H9 (cell line): ENCODE results near the gene KLHL7. TPM values are rescaled to one million over a fixed set of nuclear protein-coding genes. Genes with fewer than 3 reads are reported as not detected.

Source experiments
- DNase-seq: peaks from one replicate; pipeline ENCODE4 v3.0.0-alpha.2; 2017
- H2AFZ ChIP-seq: one replicate; pipeline ENCODE4 v1.6.1; 2013; ENCODE audit warnings: mild to moderate bottlenecking, low read length, control low read depth, moderate library complexity
- H2AK5ac ChIP-seq: 2 replicates; pipeline ENCODE4 v1.6.1; 2013; ENCODE audit warnings: low read length, control low read depth, mixed read lengths; ENCODE audit not compliant: insufficient read length
- H2BK120ac ChIP-seq: one replicate; pipeline ENCODE4 v1.6.1; 2013; ENCODE audit warnings: low read depth, mild to moderate bottlenecking, low read length, control low read depth, inconsistent platforms; ENCODE audit not compliant: poor library complexity, severe bottlenecking
- H2BK12ac ChIP-seq: 2 replicates; pipeline ENCODE4 v1.6.1; 2013; ENCODE audit warnings: low read length, control low read depth, mixed read lengths, low read depth; ENCODE audit not compliant: insufficient read length
- H2BK15ac ChIP-seq: 2 replicates; pipeline ENCODE4 v1.6.1; 2013; ENCODE audit warnings: low read depth, low read length, control low read depth
- H2BK20ac ChIP-seq: one replicate; pipeline ENCODE4 v1.6.1; 2013; ENCODE audit warnings: low read depth, mild to moderate bottlenecking, low read length, control low read depth, inconsistent platforms; ENCODE audit not compliant: poor library complexity, severe bottlenecking
- H2BK5ac ChIP-seq: 2 replicates; pipeline ENCODE4 v1.6.1; 2013; ENCODE audit warnings: low read length, control low read depth, mixed read lengths; ENCODE audit not compliant: insufficient read length
- H3K14ac ChIP-seq: 2 replicates; pipeline ENCODE4 v1.6.1; 2013; ENCODE audit warnings: low read length, control low read depth; ENCODE audit not compliant: insufficient read depth
- H3K18ac ChIP-seq: 2 replicates; pipeline ENCODE4 v1.6.1; 2013; ENCODE audit warnings: low read depth, mild to moderate bottlenecking, mixed read lengths, low read length, control low read depth; ENCODE audit not compliant: insufficient read length
- H3K23ac ChIP-seq: 2 replicates; pipeline ENCODE4 v1.6.1; 2013; ENCODE audit warnings: low read length, control low read depth, mixed read lengths, low read depth; ENCODE audit not compliant: insufficient read length
- H3K23me2 ChIP-seq: 2 replicates; pipeline ENCODE4 v1.6.1; 2013; ENCODE audit warnings: low read depth, mild to moderate bottlenecking, mixed read lengths, low read length, control low read depth; ENCODE audit not compliant: insufficient read length, poor library complexity, severe bottlenecking
- H3K27ac ChIP-seq: 2 replicates; pipeline ENCODE4 v1.5.1; 2013; ENCODE audit warnings: low read length, control low read depth, mixed read lengths, low read depth; ENCODE audit not compliant: insufficient read length
- H3K27me3 ChIP-seq: 2 replicates; pipeline ENCODE4 v1.6.1; 2013; ENCODE audit warnings: low read length, control low read depth, inconsistent platforms; ENCODE audit not compliant: insufficient read depth
- H3K4ac ChIP-seq: 2 replicates; pipeline ENCODE4 v1.6.1; 2013; ENCODE audit warnings: low read depth, mild to moderate bottlenecking, control low read depth, inconsistent platforms, low read length, moderate library complexity
- H3K4me1 ChIP-seq: 2 replicates; pipeline ENCODE4 v1.6.1; 2013; ENCODE audit warnings: low read length, control low read depth, inconsistent platforms; ENCODE audit not compliant: insufficient read depth
- H3K4me2 ChIP-seq: 2 replicates; pipeline ENCODE4 v1.6.1; 2013; ENCODE audit warnings: low read length, control low read depth, mixed read lengths; ENCODE audit not compliant: insufficient read length, insufficient read depth
- H3K56ac ChIP-seq: 2 replicates; pipeline ENCODE4 v1.6.1; 2013; ENCODE audit warnings: low read depth, mild to moderate bottlenecking, mixed read lengths, low read length, control low read depth; ENCODE audit not compliant: insufficient read length
- H3K79me1 ChIP-seq: 2 replicates; pipeline ENCODE4 v1.6.1; 2013; ENCODE audit warnings: low read depth, mild to moderate bottlenecking, moderate library complexity, low read length, control low read depth, inconsistent platforms; ENCODE audit not compliant: insufficient read depth, poor library complexity, severe bottlenecking
- H3K79me2 ChIP-seq: 2 replicates; pipeline ENCODE4 v1.6.1; 2013; ENCODE audit warnings: low read length, control low read depth, inconsistent platforms; ENCODE audit not compliant: insufficient read depth
- H3K9ac ChIP-seq: 2 replicates; pipeline ENCODE4 v1.6.1; 2013; ENCODE audit warnings: low read length, control low read depth, mixed read lengths; ENCODE audit not compliant: insufficient read length; ENCODE audit errors: extremely low read depth
- H3K9me3 ChIP-seq: one replicate; pipeline ENCODE4 v1.6.1; 2013; ENCODE audit warnings: low read depth, low read length, inconsistent platforms; ENCODE audit not compliant: control insufficient read depth
- H3T11ph ChIP-seq: one replicate; pipeline ENCODE4 v1.6.1; 2013; ENCODE audit warnings: mild to moderate bottlenecking, low read length, control low read depth, inconsistent platforms
- H4K20me1 ChIP-seq: one replicate; pipeline ENCODE4 v1.6.1; 2013; ENCODE audit not compliant: control insufficient read depth, insufficient read length, insufficient read depth
- H4K5ac ChIP-seq: 2 replicates; pipeline ENCODE4 v1.6.1; 2013; ENCODE audit warnings: low read depth, mild to moderate bottlenecking, mixed read lengths, low read length, control low read depth; ENCODE audit not compliant: insufficient read length
- H4K8ac ChIP-seq: replicated peaks from 2 replicates; pipeline ENCODE4 v1.6.1; 2013; ENCODE audit warnings: low read length, control low read depth, mixed read lengths, low read depth; ENCODE audit not compliant: insufficient read length
- H4K91ac ChIP-seq: 2 replicates; pipeline ENCODE4 v1.6.1; 2013; ENCODE audit warnings: low read depth, mild to moderate bottlenecking, moderate library complexity, mixed read lengths, low read length, control low read depth; ENCODE audit not compliant: insufficient read length
- H3K27ac Mint-ChIP-seq, 3 experiments: 2 replicates in 2 of 3; 3 replicates in 1 of 3; pipeline ENCODE4 v1.8.0; 2020 to 2021; ENCODE audit warnings: mixed read lengths in 3 of 3, mild to moderate bottlenecking in 1 of 3, moderate library complexity in 1 of 3
- H3K27me3 Mint-ChIP-seq: 2 replicates; pipeline ENCODE4 v1.8.0; 2021; ENCODE audit warnings: low read depth, mild to moderate bottlenecking, moderate library complexity, mixed read lengths
- H3K36me3 Mint-ChIP-seq, 3 experiments: 2 replicates in 2 of 3; 3 replicates in 1 of 3; pipeline ENCODE4 v1.8.0; 2020 to 2021; ENCODE audit warnings: low read depth in 3 of 3, mixed read lengths in 3 of 3; ENCODE audit not compliant: insufficient read depth in 1 of 3
- H3K4me1 Mint-ChIP-seq, 2 experiments: 2 replicates each; pipeline ENCODE4 v1.8.0; 2020; ENCODE audit warnings: mixed read lengths in 2 of 2
- H3K4me3 Mint-ChIP-seq, 2 experiments: 2 replicates in 1 of 2; 3 replicates in 1 of 2; pipeline ENCODE4 v1.8.0; 2020 to 2021; ENCODE audit warnings: mild to moderate bottlenecking in 2 of 2, mixed read lengths in 2 of 2, moderate library complexity in 1 of 2
- H3K9me3 Mint-ChIP-seq, 2 experiments: 2 replicates in 1 of 2; 3 replicates in 1 of 2; pipeline ENCODE4 v1.8.0; 2020; ENCODE audit warnings: mild to moderate bottlenecking in 2 of 2, mixed read lengths in 2 of 2, moderate library complexity in 1 of 2
- CTCF ChIP-seq: fragments of 200-600 bp; sonication (generic); conservative IDR thresholded peaks from 3 replicates; pipeline ENCODE4 v1.8.0; 2021; ENCODE audit warnings: antibody characterized with exemption, mild to moderate bottlenecking
- WGBS: extraction: QIAGEN DNeasy Blood & Tissue Kit; methylation state at CpG from one replicate; pipeline ENCODE4 v1.1.7; 2013; ENCODE audit warnings: missing lambda C conversion rate, low lambda C conversion rate, mixed read lengths; ENCODE audit not compliant: insufficient read length; ENCODE audit errors: extremely low coverage; 5-methylcytosine and 5-hydroxymethylcytosine counted together
- total RNA-seq: library from RNA; stranded (reverse); gene quantifications from 2 replicates; pipeline ENCODE4 v1.2.1, GENCODE V29; 2021

The KLHL7 gene
- total RNA-seq, 1 experiment from 2014 or later, result 56.7 TPM

DNA sequence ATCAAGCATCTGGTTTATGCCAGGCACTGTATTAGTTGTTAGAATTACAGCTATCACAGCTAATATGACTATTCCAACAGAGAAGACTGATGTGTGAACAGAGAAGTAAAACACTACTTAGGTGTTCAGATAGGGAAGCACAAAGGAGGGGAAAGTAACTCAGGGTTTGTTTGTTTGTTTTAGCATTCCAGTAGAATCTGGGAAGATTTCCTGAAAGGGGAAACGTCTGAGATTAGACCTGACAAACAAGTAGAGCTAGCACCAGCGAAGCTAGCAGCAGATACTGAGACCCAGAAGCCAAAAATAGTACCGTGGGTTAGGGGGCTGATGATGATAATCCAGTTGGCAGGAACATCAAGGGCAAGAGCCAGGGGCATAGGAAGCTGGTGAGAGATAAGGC lies 28.8 kb upstream of the KLHL7 start:
- Mint-ChIP-seq H3K27me3 (no peaks in the 10 kb centered on the region), H3K36me3 (no peaks in the 10 kb centered on the region), H3K4me1 (peaks cover 21 to 28% of the 10 kb centered on the region in 2 experiments), H3K27ac (no peak overlapping the region), H3K9me3 (no peaks in the 10 kb centered on the region), H3K4me3 (no peak overlapping the region)
- H3K9ac ChIP-seq, result no peak overlapping the region
- no peaks in the 10 kb centered on the region for H3K23me2 ChIP-seq
- no peak overlapping the region for H4K5ac ChIP-seq
- H2AFZ ChIP-seq, result no peak overlapping the region
- H3K79me1 ChIP-seq, result no peaks in the 10 kb centered on the region
- no peak overlapping the region for H2BK20ac ChIP-seq
- no peak overlapping the region for H3K23ac ChIP-seq
- WGBS, result no CpG with 5 or more reads among the region's 3 CpGs
- no peak overlapping the region for H2BK15ac ChIP-seq
- H3K4me2 ChIP-seq, result no peak overlapping the region
- no peaks in the 10 kb centered on the region for H4K20me1 ChIP-seq
- no peak for TF ChIP-seq CTCF
- H2BK5ac ChIP-seq, result no peak overlapping the region
- no peaks in the 10 kb centered on the region for H3K27me3 ChIP-seq
- H3K14ac ChIP-seq, result no peak overlapping the region
- H2BK120ac ChIP-seq, result no peak overlapping the region
- no peak overlapping the region for H4K91ac ChIP-seq
- H3K4me1 ChIP-seq, result 0 out of 2 replicates have a peak, but pooled peaks cover 3% of the 10 kb centered on the region
- no peak overlapping the region for H3K27ac ChIP-seq
- no peak overlapping the region for H3K56ac ChIP-seq
- H3T11ph ChIP-seq, result no peak overlapping the region
- H3K9me3 ChIP-seq, result no peaks in the 10 kb centered on the region
- H3K4ac ChIP-seq, result no peak overlapping the region
- H4K8ac ChIP-seq, result no peak overlapping the region
- no peak overlapping the region for H3K18ac ChIP-seq
- H2BK12ac ChIP-seq, result no peak overlapping the region
- H2AK5ac ChIP-seq, result no peak overlapping the region
- no peaks in the 10 kb centered on the region for H3K79me2 ChIP-seq
- DNase-seq, result no peak
